ENCODE results near the gene CDKN1C. TPM values are rescaled to one million over a fixed set of nuclear protein-coding genes. Genes with fewer than 3 reads are reported as not detected.
A peak's percentile ranks its signal among the peaks of the same experiment; 100 is the strongest.

The CDKN1C gene
- total RNA-seq, 2 donors from 2014 or later, result 0.58 to 34.8 TPM

DNA sequence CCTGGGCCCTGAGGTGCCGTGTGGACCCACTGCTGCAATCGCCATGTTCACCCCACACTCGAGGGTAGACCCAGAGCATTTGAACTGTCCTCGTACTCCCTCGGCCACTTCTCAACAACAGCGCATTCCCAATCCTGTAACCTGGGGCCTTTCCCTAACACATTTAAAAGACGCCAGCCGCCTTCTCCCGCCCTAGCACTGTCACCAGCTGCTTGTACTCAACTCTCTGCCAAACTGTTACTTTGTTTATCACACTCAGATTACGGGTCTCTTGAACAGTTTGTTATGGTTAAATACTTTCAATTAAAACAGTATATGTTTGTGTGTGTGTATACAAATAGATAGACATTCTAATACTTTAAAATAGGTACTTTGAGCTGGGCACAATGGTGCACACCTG lies 20.7 kb downstream of the CDKN1C start:
- Mint-ChIP-seq H3K4me1 (no peaks in the 10 kb centered on the region), H3K9me3 (no peaks in the 10 kb centered on the region), H3K36me3 (ENCODE audit: low read depth) (no peaks in the 10 kb centered on the region), H3K4me3 (no peak overlapping the region), H3K27me3 (peaks cover 38% of the 10 kb centered on the region), H3K27ac (no peak overlapping the region)
- ATAC-seq (replicated peaks), result no peak

DNA sequence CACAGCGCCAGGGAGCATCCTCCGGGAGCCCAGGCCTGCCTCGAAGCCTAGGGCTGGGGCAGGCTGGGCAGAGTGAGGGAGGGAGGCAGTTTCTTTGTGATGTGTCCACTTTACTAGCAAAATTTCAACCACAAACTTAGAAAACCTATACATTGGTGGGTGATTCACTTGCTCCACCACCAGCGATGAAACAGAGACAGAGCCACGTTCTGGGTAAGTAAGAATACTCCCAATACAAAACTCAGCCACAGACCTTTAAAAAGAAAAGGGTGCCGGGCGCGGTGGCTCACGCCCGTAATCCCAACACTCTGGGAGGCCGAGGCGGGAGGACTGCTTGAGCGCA lies 22.3 kb downstream of the CDKN1C start:
- Mint-ChIP-seq H3K27me3 (peaks cover 35% of the 10 kb centered on the region), H3K27ac (no peak overlapping the region), H3K4me1 (no peaks in the 10 kb centered on the region), H3K9me3 (no peaks in the 10 kb centered on the region), H3K36me3 (ENCODE audit: low read depth) (no peaks in the 10 kb centered on the region), H3K4me3 (no peak overlapping the region)
- ATAC-seq (replicated peaks), result no peak

- Mint-ChIP-seq H3K27ac (no peak overlapping the region), H3K4me3 (no peak overlapping the region), H3K36me3 (ENCODE audit: low read depth) (no peaks in the 10 kb centered on the region), H3K9me3 (no peaks in the 10 kb centered on the region), H3K4me1 (no peaks in the 10 kb centered on the region), H3K27me3 (peaks cover 35% of the 10 kb centered on the region)
- no peak for ATAC-seq (replicated peaks)
Measured at GRCh38 chr11:2862395-2863275, 22.9 kb downstream of the CDKN1C start.

DNA sequence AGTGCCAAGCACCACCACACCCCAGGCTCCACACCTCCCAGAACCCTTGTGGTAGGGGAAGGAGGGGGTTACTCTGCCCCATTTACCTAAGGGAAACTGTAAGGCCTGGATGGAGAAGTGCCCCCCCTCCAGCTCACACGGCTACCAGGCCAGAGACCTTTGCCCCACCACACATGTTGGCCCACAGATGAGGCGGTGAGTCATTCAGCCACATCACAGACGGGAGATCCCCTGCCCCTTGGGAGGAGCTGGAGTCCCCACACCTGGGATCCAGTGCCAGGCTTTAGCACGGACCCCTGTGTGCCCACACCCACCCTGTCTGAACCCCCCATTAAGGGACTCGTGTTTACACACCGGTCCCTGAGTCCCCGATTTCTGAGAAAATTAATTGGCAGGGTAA lies 24.9 kb downstream of the CDKN1C start:
- ATAC-seq (replicated peaks), result peak; percentile 88
- H3K4me3 Mint-ChIP-seq, result no peak overlapping the region
- H3K36me3 Mint-ChIP-seq (ENCODE audit: low read depth), result no peaks in the 10 kb centered on the region
- H3K27ac Mint-ChIP-seq, result no peak overlapping the region
- H3K4me1 Mint-ChIP-seq, result no peaks in the 10 kb centered on the region
- peaks cover 27% of the 10 kb centered on the region for H3K27me3 Mint-ChIP-seq
- H3K9me3 Mint-ChIP-seq, result no peaks in the 10 kb centered on the region

DNA sequence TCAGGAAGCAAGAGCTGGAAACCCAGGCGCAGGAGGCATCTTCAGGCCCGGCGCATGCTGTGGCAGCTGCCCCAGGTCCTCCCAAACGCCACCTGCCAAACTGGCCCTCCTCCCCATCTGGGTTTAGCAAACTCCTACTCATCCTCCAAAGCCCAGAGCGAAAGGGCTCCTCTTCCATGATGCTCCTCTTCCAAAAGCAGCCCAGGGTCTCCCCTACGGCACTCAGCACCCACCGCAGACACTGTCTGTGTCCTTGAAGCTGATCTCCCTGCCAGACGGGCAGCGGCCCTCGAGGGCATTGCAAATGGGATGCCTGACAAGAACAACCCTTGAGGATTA lies 25.9 kb downstream of the CDKN1C start:
- no peaks in the 10 kb centered on the region for H3K4me1 Mint-ChIP-seq
- ATAC-seq (replicated peaks), result no peak
- H3K27ac Mint-ChIP-seq, result no peak overlapping the region

GRCh38 chr11:2858995-2859698 lies 26.4 kb downstream of the CDKN1C start:
- Mint-ChIP-seq H3K4me1 (no peaks in the 10 kb centered on the region), H3K4me3 (no peak overlapping the region), H3K9me3 (no peaks in the 10 kb centered on the region), H3K27me3 (peaks cover 19% of the 10 kb centered on the region), H3K27ac (no peak overlapping the region), H3K36me3 (ENCODE audit: low read depth) (no peaks in the 10 kb centered on the region)
- ATAC-seq (replicated peaks), result no peak

More for the DNA sequence above, 25.9 kb downstream of the CDKN1C start:
- no peaks in the 10 kb centered on the region for H3K36me3 Mint-ChIP-seq (ENCODE audit: low read depth)
- H3K4me3 Mint-ChIP-seq, result no peak overlapping the region
- H3K27me3 Mint-ChIP-seq, result peaks cover 22% of the 10 kb centered on the region
- no peaks in the 10 kb centered on the region for H3K9me3 Mint-ChIP-seq

GRCh38 chr11:2857918-2858317 lies 27.7 kb downstream of the CDKN1C start:
- peaks cover 13% of the 10 kb centered on the region for H3K27me3 Mint-ChIP-seq
- no peaks in the 10 kb centered on the region for H3K36me3 Mint-ChIP-seq (ENCODE audit: low read depth)
- ATAC-seq (replicated peaks), result no peak
- H3K4me3 Mint-ChIP-seq, result no peak overlapping the region
- no peaks in the 10 kb centered on the region for H3K9me3 Mint-ChIP-seq
- H3K4me1 Mint-ChIP-seq, result no peaks in the 10 kb centered on the region
- no peak overlapping the region for H3K27ac Mint-ChIP-seq

GRCh38 chr11:2857276-2857675 lies 28.3 kb downstream of the CDKN1C start:
- no peaks in the 10 kb centered on the region for H3K9me3 Mint-ChIP-seq
- H3K27ac Mint-ChIP-seq, result no peak overlapping the region
- H3K4me3 Mint-ChIP-seq, result no peak overlapping the region
- H3K4me1 Mint-ChIP-seq, result no peaks in the 10 kb centered on the region
- no peaks in the 10 kb centered on the region for H3K36me3 Mint-ChIP-seq (ENCODE audit: low read depth)
- H3K27me3 Mint-ChIP-seq, result peaks cover 13% of the 10 kb centered on the region
- no peak for ATAC-seq (replicated peaks)

GRCh38 chr11:2855162-2855561 lies 30.4 kb downstream of the CDKN1C start:
- ATAC-seq (replicated peaks), result no peak
- no peaks in the 10 kb centered on the region for H3K9me3 Mint-ChIP-seq
- no peak overlapping the region for H3K4me3 Mint-ChIP-seq
- no peaks in the 10 kb centered on the region for H3K4me1 Mint-ChIP-seq
- H3K36me3 Mint-ChIP-seq (ENCODE audit: low read depth), result no peaks in the 10 kb centered on the region
- no peak overlapping the region for H3K27ac Mint-ChIP-seq
- no peaks in the 10 kb centered on the region for H3K27me3 Mint-ChIP-seq

- no peak for ATAC-seq (replicated peaks)
- Mint-ChIP-seq H3K27me3 (no peaks in the 10 kb centered on the region), H3K36me3 (ENCODE audit: low read depth) (no peaks in the 10 kb centered on the region), H3K27ac (no peak overlapping the region), H3K4me3 (no peak overlapping the region), H3K9me3 (no peaks in the 10 kb centered on the region), H3K4me1 (no peaks in the 10 kb centered on the region)
Measured at GRCh38 chr11:2853997-2854560, 31.5 kb downstream of the CDKN1C start.

DNA sequence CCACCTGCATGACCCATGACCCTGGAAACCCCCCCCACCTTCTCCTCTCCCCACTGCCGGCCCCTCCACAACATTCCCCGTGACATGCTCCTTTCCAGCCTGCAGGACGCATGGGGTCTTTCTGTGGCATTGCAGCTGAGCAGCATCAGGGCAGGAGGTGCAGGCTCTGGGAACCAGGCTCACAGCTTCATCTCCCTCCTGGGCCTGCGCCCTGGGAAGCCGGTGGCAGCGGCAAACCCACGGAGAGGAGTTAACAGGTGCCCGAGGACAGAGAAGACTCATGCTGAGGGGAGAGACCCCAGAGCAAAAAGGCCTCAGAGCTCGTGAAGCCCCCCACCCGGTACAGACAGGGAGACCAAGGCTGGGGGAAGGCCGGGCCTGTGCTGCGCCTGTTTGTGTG lies 32.2 kb downstream of the CDKN1C start:
- H3K27me3 Mint-ChIP-seq, result no peaks in the 10 kb centered on the region
- H3K36me3 Mint-ChIP-seq (ENCODE audit: low read depth), result no peaks in the 10 kb centered on the region

GRCh38 chr11:2849994-2850770 lies 35.4 kb downstream of the CDKN1C start:
- Mint-ChIP-seq H3K36me3 (ENCODE audit: low read depth) (no peaks in the 10 kb centered on the region), H3K9me3 (no peaks in the 10 kb centered on the region), H3K4me1 (no peaks in the 10 kb centered on the region), H3K27me3 (no peaks in the 10 kb centered on the region), H3K4me3 (no peak overlapping the region), H3K27ac (no peak overlapping the region)
- ATAC-seq (replicated peaks), result no peak

More for the DNA sequence above, 32.2 kb downstream of the CDKN1C start:
- H3K9me3 Mint-ChIP-seq, result no peaks in the 10 kb centered on the region
- H3K4me3 Mint-ChIP-seq, result no peak overlapping the region
- ATAC-seq (replicated peaks), result no peak
- no peaks in the 10 kb centered on the region for H3K4me1 Mint-ChIP-seq
- no peak overlapping the region for H3K27ac Mint-ChIP-seq

- Mint-ChIP-seq H3K9me3 (no peaks in the 10 kb centered on the region), H3K27me3 (no peaks in the 10 kb centered on the region), H3K4me3 (no peak overlapping the region), H3K4me1 (no peaks in the 10 kb centered on the region), H3K36me3 (ENCODE audit: low read depth) (no peaks in the 10 kb centered on the region), H3K27ac (no peak overlapping the region)
- ATAC-seq (replicated peaks), result no peak
Measured at GRCh38 chr11:2848497-2848896, 37.1 kb downstream of the CDKN1C start.

GRCh38 chr11:2847561-2847960 lies 38.0 kb downstream of the CDKN1C start:
- no peak overlapping the region for H3K4me3 Mint-ChIP-seq
- no peak for ATAC-seq (replicated peaks)
- no peaks in the 10 kb centered on the region for H3K9me3 Mint-ChIP-seq
- no peaks in the 10 kb centered on the region for H3K27me3 Mint-ChIP-seq
- H3K36me3 Mint-ChIP-seq (ENCODE audit: low read depth), result no peaks in the 10 kb centered on the region
- no peak overlapping the region for H3K27ac Mint-ChIP-seq
- no peaks in the 10 kb centered on the region for H3K4me1 Mint-ChIP-seq

Measured in activated T-helper 17 cell treated with anti-CD3 and anti-CD28 coated beads, Interleukin-2, amount 50 U/mL, for 72 hours (primary cell).